Activated CD4-positive, alpha-beta T cell treated with anti-CD3 and anti-CD28 coated beads, Interleukin-2, amount 10 ng/mL, durations not matched to agents 7 days and 5 days (primary cell): Measurements from ENCODE around the gene ADAM8. TPM values are rescaled to one million over a fixed set of nuclear protein-coding genes. Genes with fewer than 3 reads are reported as not detected.
"Not testable (repeated sequence)": the region's sequence is repeated elsewhere in the genome, so short reads cannot be mapped to it uniquely, and the experiment has no call there.

Experiments used
- CTCF ChIA-PET: fragments of 350-600 bp; sonication (Branson Sonifier 250); formaldehyde crosslinking; loops from one replicate; lab custom pipeline; 2021; ENCODE audit warnings: antibody characterized with exemption; lab: Charles Lee
- POLR2A ChIA-PET: fragments of 350-600 bp; sonication (Branson Sonifier 250); formaldehyde crosslinking; loops from one replicate; lab custom pipeline; 2021; ENCODE audit warnings: antibody characterized with exemption; lab: Charles Lee
- DNase-seq: peaks from one replicate; pipeline ENCODE4 v3.0.0-alpha.2; 2020
- H3K27ac Mint-ChIP-seq: one replicate; pipeline ENCODE4 v1.8.0; 2021; ENCODE audit warnings: mild to moderate bottlenecking, moderate library complexity, mixed read lengths
- H3K27me3 Mint-ChIP-seq: one replicate; pipeline ENCODE4 v1.8.0; 2021; ENCODE audit warnings: mixed read lengths
- H3K36me3 Mint-ChIP-seq: one replicate; pipeline ENCODE4 v1.8.0; 2021; ENCODE audit warnings: low read depth, mixed read lengths
- H3K4me1 Mint-ChIP-seq: one replicate; pipeline ENCODE4 v1.8.0; 2021; ENCODE audit warnings: mixed read lengths
- H3K4me3 Mint-ChIP-seq: one replicate; pipeline ENCODE4 v1.8.0; 2021; ENCODE audit warnings: mild to moderate bottlenecking, moderate library complexity, mixed read lengths
- H3K9me3 Mint-ChIP-seq: one replicate; pipeline ENCODE4 v1.8.0; 2021; ENCODE audit warnings: mixed read lengths
- total RNA-seq, 2 experiments: library from RNA; stranded (reverse); gene quantifications; one replicate each; pipeline ENCODE4 v1.2.3, GENCODE V29; 2021

ADAM8 gene
- total RNA-seq, 2 experiments from 2014 or later, result 123 to 153 TPM

- ChIA-PET POLR2A (no interaction called here), CTCF (interaction anchor here (0.7 to 1.3 kb wide), 3 partner anchors 8 to 213 kb away, joined by 3 read pairs; no protein-coding TSS in a partner anchor)
- peaks cover 32% of the 10 kb centered on the region for H3K27me3 Mint-ChIP-seq
- H3K9me3 Mint-ChIP-seq, result no peaks in the 10 kb centered on the region
- peaks cover 30% of the 10 kb centered on the region for H3K4me1 Mint-ChIP-seq
- no peaks in the 10 kb centered on the region for H3K36me3 Mint-ChIP-seq
- peak; percentile 24 for DNase-seq
- H3K4me3 Mint-ChIP-seq, result peak overlapping the region; percentile 62
- H3K27ac Mint-ChIP-seq, result peak overlapping the region; percentile 82
Observed at GRCh38 chr10:133225707-133226191, 50.9 kb downstream of the ADAM8 start.

- Mint-ChIP-seq H3K27ac (peak overlapping the region; percentile 68), H3K9me3 (no peaks in the 10 kb centered on the region)
- POLR2A ChIA-PET, result no interaction called here
Observed at GRCh38 chr10:133224756-133225372, 51.8 kb downstream of the ADAM8 start.

GRCh38 chr10:133224076-133224475, 52.6 kb downstream of the ADAM8 start:
- Mint-ChIP-seq H3K4me3 (no peak overlapping the region), H3K27ac (peak overlapping the region; percentile 25), H3K9me3 (no peaks in the 10 kb centered on the region), H3K27me3 (peaks cover 24% of the 10 kb centered on the region), H3K4me1 (peaks cover 27% of the 10 kb centered on the region), H3K36me3 (no peaks in the 10 kb centered on the region)
- no peak for DNase-seq
- ChIA-PET CTCF (interaction anchor here (1.6 kb wide), 1 partner anchor 13 kb away, joined by 3 read pairs; no protein-coding TSS in a partner anchor), POLR2A (no interaction called here)

More at GRCh38 chr10:133224756-133225372, 51.8 kb downstream of the ADAM8 start:
- CTCF ChIA-PET, result interaction anchor here (0.7 to 1.6 kb wide), 6 partner anchors 9 to 214 kb away, joined by 3 read pairs; no protein-coding TSS in a partner anchor
- H3K4me3 Mint-ChIP-seq, result peak overlapping the region; percentile 62
- DNase-seq, result no peak
- H3K27me3 Mint-ChIP-seq, result peaks cover 30% of the 10 kb centered on the region
- H3K4me1 Mint-ChIP-seq, result peaks cover 30% of the 10 kb centered on the region
- H3K36me3 Mint-ChIP-seq, result no peaks in the 10 kb centered on the region

GRCh38 chr10:133221756-133222155, 54.9 kb downstream of the ADAM8 start:
- POLR2A ChIA-PET, H3K27ac Mint-ChIP-seq: not testable (repeated sequence)

GRCh38 chr10:133221331-133221730, 55.3 kb downstream of the ADAM8 start:
- no peak overlapping the region for H3K4me3 Mint-ChIP-seq
- peaks cover 4% of the 10 kb centered on the region for H3K27me3 Mint-ChIP-seq
- peaks cover 16% of the 10 kb centered on the region for H3K4me1 Mint-ChIP-seq
- H3K27ac Mint-ChIP-seq, result no peak overlapping the region
- H3K36me3 Mint-ChIP-seq, result no peaks in the 10 kb centered on the region
- DNase-seq, result no peak
- POLR2A ChIA-PET, result no interaction called here
- no peaks in the 10 kb centered on the region for H3K9me3 Mint-ChIP-seq
- CTCF ChIA-PET, result no interaction called here

More at GRCh38 chr10:133221756-133222155, 54.9 kb downstream of the ADAM8 start:
- H3K27me3 Mint-ChIP-seq, CTCF ChIA-PET, H3K36me3 Mint-ChIP-seq, DNase-seq, H3K4me3 Mint-ChIP-seq, H3K9me3 Mint-ChIP-seq: not testable (repeated sequence)
- H3K4me1 Mint-ChIP-seq, result peaks cover 20% of the 10 kb centered on the region

- no peaks in the 10 kb centered on the region for H3K36me3 Mint-ChIP-seq
- CTCF ChIA-PET, result no interaction called here
- H3K4me1 Mint-ChIP-seq, result peaks cover 3% of the 10 kb centered on the region
Observed at GRCh38 chr10:133219782-133220181, 56.9 kb downstream of the ADAM8 start.

GRCh38 chr10:133218891-133219290, 57.8 kb downstream of the ADAM8 start:
- H3K27ac Mint-ChIP-seq, result no peak overlapping the region
- no peaks in the 10 kb centered on the region for H3K4me1 Mint-ChIP-seq
- no peak overlapping the region for H3K4me3 Mint-ChIP-seq
- no peaks in the 10 kb centered on the region for H3K36me3 Mint-ChIP-seq
- H3K9me3 Mint-ChIP-seq, result no peaks in the 10 kb centered on the region
- peaks cover 4% of the 10 kb centered on the region for H3K27me3 Mint-ChIP-seq
- ChIA-PET POLR2A (no interaction called here), CTCF (no interaction called here)
- DNase-seq, result no peak

More at GRCh38 chr10:133219782-133220181, 56.9 kb downstream of the ADAM8 start:
- POLR2A ChIA-PET, result no interaction called here
- peaks cover 4% of the 10 kb centered on the region for H3K27me3 Mint-ChIP-seq
- no peak for DNase-seq
- H3K9me3 Mint-ChIP-seq, result no peaks in the 10 kb centered on the region
- no peak overlapping the region for H3K27ac Mint-ChIP-seq
- no peak overlapping the region for H3K4me3 Mint-ChIP-seq

GRCh38 chr10:133217800-133218589, 58.7 kb downstream of the ADAM8 start:
- no peaks in the 10 kb centered on the region for H3K4me1 Mint-ChIP-seq
- no peak for DNase-seq
- ChIA-PET CTCF (no interaction called here), POLR2A (no interaction called here)
- H3K27ac Mint-ChIP-seq, result no peak overlapping the region
- no peaks in the 10 kb centered on the region for H3K9me3 Mint-ChIP-seq
- no peak overlapping the region for H3K4me3 Mint-ChIP-seq
- H3K27me3 Mint-ChIP-seq, result peaks cover 4% of the 10 kb centered on the region
- no peaks in the 10 kb centered on the region for H3K36me3 Mint-ChIP-seq

- Mint-ChIP-seq H3K27me3 (peaks cover 4% of the 10 kb centered on the region), H3K4me3 (no peak overlapping the region), H3K4me1 (no peaks in the 10 kb centered on the region), H3K36me3 (no peaks in the 10 kb centered on the region), H3K27ac (no peak overlapping the region), H3K9me3 (no peaks in the 10 kb centered on the region)
- ChIA-PET POLR2A (no interaction called here), CTCF (no interaction called here)
- no peak for DNase-seq
Observed at GRCh38 chr10:133216776-133217175, 59.9 kb downstream of the ADAM8 start.

GRCh38 chr10:133215586-133215985, 61.1 kb downstream of the ADAM8 start:
- ChIA-PET POLR2A (no interaction called here), CTCF (no interaction called here)
- no peaks in the 10 kb centered on the region for H3K9me3 Mint-ChIP-seq
- H3K4me1 Mint-ChIP-seq, result peaks cover under 1% of the 10 kb centered on the region
- no peaks in the 10 kb centered on the region for H3K27me3 Mint-ChIP-seq
- no peaks in the 10 kb centered on the region for H3K36me3 Mint-ChIP-seq
- no peak overlapping the region for H3K4me3 Mint-ChIP-seq
- no peak for DNase-seq
- no peak overlapping the region for H3K27ac Mint-ChIP-seq

GRCh38 chr10:133214468-133215410, 61.9 kb downstream of the ADAM8 start:
- no peak overlapping the region for H3K27ac Mint-ChIP-seq
- H3K4me1 Mint-ChIP-seq, result peaks cover 4% of the 10 kb centered on the region
- ChIA-PET POLR2A (no interaction called here), CTCF (no interaction called here)
- H3K36me3 Mint-ChIP-seq, result no peaks in the 10 kb centered on the region
- DNase-seq, result no peak
- H3K9me3 Mint-ChIP-seq, result no peaks in the 10 kb centered on the region
- H3K27me3 Mint-ChIP-seq, result no peaks in the 10 kb centered on the region
- H3K4me3 Mint-ChIP-seq, result no peak overlapping the region

GRCh38 chr10:133213641-133214467, 62.8 kb downstream of the ADAM8 start:
- POLR2A ChIA-PET, result no interaction called here
- Mint-ChIP-seq H3K4me1 (peaks cover 4% of the 10 kb centered on the region), H3K27me3 (no peaks in the 10 kb centered on the region), H3K27ac (no peak overlapping the region), H3K4me3 (no peak overlapping the region), H3K9me3 (no peaks in the 10 kb centered on the region), H3K36me3 (no peaks in the 10 kb centered on the region)
- CTCF ChIA-PET, result no interaction called here
- DNase-seq, result no peak
